Transverse colon (tissue), 4 donors: ENCODE data around the gene SMOC1. TPM values are rescaled to one million over a fixed set of nuclear protein-coding genes. Genes with fewer than 3 reads are reported as not detected.

ENCODE experiments used
- DNase-seq: peaks from one replicate; pipeline ENCODE4 v3.0.0-alpha.2; 2019
- H3K27ac ChIP-seq, 4 donors: fragments of 200-600 bp; sonication (generic); 2 replicates each; pipeline ENCODE4 v1.5.1; 2016 to 2018; ENCODE audit warnings: inconsistent platforms in 4 of 4
- H3K27me3 ChIP-seq: fragments of 200-600 bp; sonication (generic); 2 replicates; pipeline ENCODE4 v1.5.1; 2017; ENCODE audit warnings: inconsistent platforms
- H3K36me3 ChIP-seq, 4 donors: fragments of 200-600 bp; sonication (generic); 2 replicates each; pipeline ENCODE4 v1.5.1; 2017 to 2019; ENCODE audit warnings: inconsistent platforms in 4 of 4
- H3K4me1 ChIP-seq, 4 donors: fragments of 200-600 bp; sonication (generic); 2 replicates each; pipeline ENCODE4 v1.5.1; 2017 to 2020; ENCODE audit warnings: inconsistent platforms in 4 of 4
- H3K4me3 ChIP-seq, 4 donors: fragments of 200-600 bp; sonication (generic); 1 replicate in 1 of 4; 2 replicates in 3 of 4; pipeline versions ENCODE4 v1.5.1 to v1.6.1; 2017 to 2019; ENCODE audit warnings: inconsistent platforms in 4 of 4
- H3K9me3 ChIP-seq, 2 donors: fragments of 200-600 bp; sonication (generic); 2 replicates each; pipeline ENCODE4 v1.5.1; 2017 to 2019; ENCODE audit warnings: inconsistent platforms in 2 of 2
- EP300 ChIP-seq: sonication (generic); formaldehyde crosslinking; IDR thresholded peaks from one replicate; pipeline ENCODE4 v1.6.1; 2017; ENCODE audit warnings: antibody characterized with exemption, low read depth
- POLR2A ChIP-seq: fragments of 450-650 bp; IDR thresholded peaks from one replicate; pipeline ENCODE4 v1.6.1; 2016; ENCODE audit warnings: antibody characterized with exemption, mild to moderate bottlenecking, moderate library complexity
- POLR2AphosphoS5 ChIP-seq, 3 donors: sonication (generic); formaldehyde crosslinking; IDR thresholded peaks; one replicate each; pipeline ENCODE4 v1.6.1; 2016; ENCODE audit warnings: antibody characterized with exemption in 3 of 3
- WGBS, 2 donors: methylation state at CpG; one replicate each; pipeline ENCODE4 v1.1.5; 2018; ENCODE audit warnings: low coverage in 1 of 2; 5-methylcytosine and 5-hydroxymethylcytosine counted together
- in situ Hi-C, 4 donors: fragments of 200-750 bp; cut with MboI; loops; one replicate each; pipeline versions ENCODE4 v1.15.0 to v1.15.1; 2017; ENCODE audit warnings: low sequenced_read_pairs in 3 of 4, low pct_ligation_motif_present in 1 of 4, low pct_unique_long_range_greater_than_20kb in 1 of 4
- intact Hi-C: fragments of 100-400 bp; cut with DNase I; formaldehyde crosslinking; loops from one replicate; pipeline ENCODE4 v1.15.1; 2023; ENCODE audit warnings: low total_unique reads
- total RNA-seq, 4 donors: library from RNA; depleted of rRNA; stranded (reverse); fragments of >200 nt; gene quantifications; one replicate each; pipeline ENCODE4 v1.1.0, GENCODE V29; 2016
- TF ChIP-seq, protein P1 (sequence below), 5 experiments: fragments of 200-600 bp in 3 of 5; fragments of 450-650 bp in 2 of 5; sonication (generic) in 3 of 5; IDR thresholded peaks; 1 replicate in 2 of 5; 2 replicates in 3 of 5; pipeline ENCODE4 v1.5.1; 2016 to 2017; ENCODE audit warnings: antibody characterized with exemption in 5 of 5, inconsistent platforms in 3 of 5, mild to moderate bottlenecking in 2 of 5, moderate library complexity in 1 of 5

SMOC1 gene
- total RNA-seq, 4 donors from 2014 or later = 0.82 to 1.3 TPM; not detected in 2

DNA sequence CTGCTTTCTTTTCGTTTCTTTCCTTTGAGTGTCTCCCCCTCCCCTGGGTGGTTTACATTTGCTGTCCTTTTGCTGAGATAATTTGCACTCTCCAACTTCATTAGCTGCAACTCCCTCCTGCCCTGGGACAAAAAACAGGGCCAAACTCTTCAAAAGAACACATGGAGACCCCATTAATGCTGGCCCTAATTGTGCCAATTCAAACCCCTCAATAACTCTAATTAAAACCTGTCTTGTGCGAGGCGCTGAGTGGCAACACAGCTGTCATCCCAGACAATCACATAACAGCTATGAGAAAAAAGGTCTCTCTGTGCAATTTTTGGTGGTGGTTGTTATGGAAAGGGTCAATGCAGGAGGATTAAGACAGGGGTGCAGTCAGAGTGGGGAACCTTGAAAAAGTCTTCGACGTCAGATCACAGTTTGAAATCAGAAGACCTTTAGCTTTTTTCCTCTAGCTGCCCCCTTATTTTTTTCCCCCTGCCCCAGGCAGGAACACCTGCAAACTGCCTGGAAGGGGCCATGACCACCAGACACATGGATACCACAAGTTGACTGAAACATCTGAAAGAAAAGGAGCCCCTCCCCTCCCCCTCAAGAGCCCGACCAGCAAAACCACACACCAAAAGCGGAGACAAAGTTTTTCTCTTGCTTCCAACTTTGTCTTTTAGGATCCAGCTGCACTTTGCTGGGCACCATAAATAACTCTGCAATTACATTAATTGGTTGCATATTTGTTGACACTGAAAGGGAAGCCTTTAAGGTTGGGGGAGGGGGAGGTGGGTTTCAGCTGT lies 26.5 kb upstream of the SMOC1 start:
- Histone ChIP-seq H3K27ac (no peak overlapping the region), H3K36me3 (no peaks in the 10 kb centered on the region), H3K4me3 (no peak overlapping the region), H3K4me1 (peaks cover 0 to 4% (median 0%) of the 10 kb centered on the region in 4 donors), H3K27me3 (no peaks in the 10 kb centered on the region), H3K9me3 (no peaks in the 10 kb centered on the region)
- WGBS, 2 donors = 72 to 81% methylated on average over 7 of the region's 7 CpGs
- in situ Hi-C loops = no loop called here
- TF ChIP-seq EP300 (no peak), POLR2A (no peak), POLR2AphosphoS5 (IDR thresholded peaks at IDR 0.05) (no peak)
- TF ChIP-seq, protein P1, sequence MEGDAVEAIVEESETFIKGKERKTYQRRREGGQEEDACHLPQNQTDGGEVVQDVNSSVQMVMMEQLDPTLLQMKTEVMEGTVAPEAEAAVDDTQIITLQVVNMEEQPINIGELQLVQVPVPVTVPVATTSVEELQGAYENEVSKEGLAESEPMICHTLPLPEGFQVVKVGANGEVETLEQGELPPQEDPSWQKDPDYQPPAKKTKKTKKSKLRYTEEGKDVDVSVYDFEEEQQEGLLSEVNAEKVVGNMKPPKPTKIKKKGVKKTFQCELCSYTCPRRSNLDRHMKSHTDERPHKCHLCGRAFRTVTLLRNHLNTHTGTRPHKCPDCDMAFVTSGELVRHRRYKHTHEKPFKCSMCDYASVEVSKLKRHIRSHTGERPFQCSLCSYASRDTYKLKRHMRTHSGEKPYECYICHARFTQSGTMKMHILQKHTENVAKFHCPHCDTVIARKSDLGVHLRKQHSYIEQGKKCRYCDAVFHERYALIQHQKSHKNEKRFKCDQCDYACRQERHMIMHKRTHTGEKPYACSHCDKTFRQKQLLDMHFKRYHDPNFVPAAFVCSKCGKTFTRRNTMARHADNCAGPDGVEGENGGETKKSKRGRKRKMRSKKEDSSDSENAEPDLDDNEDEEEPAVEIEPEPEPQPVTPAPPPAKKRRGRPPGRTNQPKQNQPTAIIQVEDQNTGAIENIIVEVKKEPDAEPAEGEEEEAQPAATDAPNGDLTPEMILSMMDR (IDR thresholded peaks at IDR 0.05) = no peak
- intact Hi-C loops = no loop called here
- no peak for DNase-seq

DNA sequence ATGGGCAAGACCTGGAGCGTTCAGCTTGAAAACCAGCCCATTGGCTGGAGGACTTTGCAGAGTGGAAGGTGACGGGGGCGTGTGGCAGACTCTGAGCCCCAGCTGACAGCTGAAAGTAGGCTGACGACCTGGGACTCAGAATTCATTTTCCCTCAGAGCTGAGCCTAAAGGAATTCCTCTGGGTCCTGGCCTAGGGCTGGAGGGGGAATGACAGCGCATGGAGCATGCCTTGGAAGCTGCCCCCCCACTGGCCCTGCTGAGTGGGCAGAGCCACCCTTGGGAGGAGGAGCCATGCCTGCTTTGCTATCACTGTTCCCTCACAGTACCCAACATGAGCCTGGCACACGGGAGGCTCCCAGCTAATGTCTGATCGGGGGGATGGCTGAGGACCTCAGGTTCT lies 25.4 kb upstream of the SMOC1 start:
- intact Hi-C loops = no loop called here
- no peaks in the 10 kb centered on the region for H3K9me3 ChIP-seq
- peaks cover 0 to 4% (median 0%) of the 10 kb centered on the region in 4 donors for H3K4me1 ChIP-seq
- H3K36me3 ChIP-seq = no peaks in the 10 kb centered on the region
- DNase-seq = no peak
- TF ChIP-seq EP300 (no peak), POLR2A (no peak), POLR2AphosphoS5 (IDR thresholded peaks at IDR 0.05) (no peak)
- TF ChIP-seq, protein P1 (IDR thresholded peaks at IDR 0.05) = no peak
- no peaks in the 10 kb centered on the region for H3K27me3 ChIP-seq
- WGBS, 2 donors = 84% methylated on average over 7 of the region's 7 CpGs; no CpG with 5 or more reads in 1 of the 2 donors
- H3K27ac ChIP-seq = no peak overlapping the region
- no peak overlapping the region for H3K4me3 ChIP-seq
- in situ Hi-C loops = no loop called here

DNA sequence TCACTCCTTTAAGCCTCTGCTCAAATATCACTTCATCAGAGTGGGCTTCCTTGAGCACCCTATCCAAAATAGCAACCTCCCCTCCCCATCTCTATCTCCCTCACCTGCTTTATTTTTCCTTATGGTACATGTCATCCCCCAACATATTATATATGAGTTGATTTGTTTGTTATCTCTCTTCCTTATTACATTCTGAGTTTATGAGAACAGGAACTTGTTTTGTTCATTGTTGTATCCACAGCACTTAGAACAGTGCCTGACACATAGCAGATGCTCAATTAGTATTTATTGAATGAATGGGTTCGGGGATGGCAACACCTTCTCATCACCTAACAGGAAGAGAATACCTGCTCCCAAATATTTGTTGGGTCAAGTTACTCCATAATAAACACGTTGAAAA lies 24.6 kb upstream of the SMOC1 start:
- H3K9me3 ChIP-seq = no peaks in the 10 kb centered on the region
- peaks cover 0 to 4% (median 0%) of the 10 kb centered on the region in 4 donors for H3K4me1 ChIP-seq
- TF ChIP-seq EP300 = no peak
- no peak for TF ChIP-seq POLR2AphosphoS5 (IDR thresholded peaks at IDR 0.05)
- TF ChIP-seq, protein P1 (IDR thresholded peaks at IDR 0.05) = no peak
- TF ChIP-seq POLR2A = no peak
- H3K4me3 ChIP-seq = no peak overlapping the region
- H3K27me3 ChIP-seq = no peaks in the 10 kb centered on the region
- WGBS, 2 donors = 35 to 39% methylated on average over 2 of the region's 2 CpGs
- intact Hi-C loops = no loop called here
- DNase-seq = no peak
- in situ Hi-C loops = no loop called here
- H3K27ac ChIP-seq = no peak overlapping the region
- no peaks in the 10 kb centered on the region for H3K36me3 ChIP-seq

DNA sequence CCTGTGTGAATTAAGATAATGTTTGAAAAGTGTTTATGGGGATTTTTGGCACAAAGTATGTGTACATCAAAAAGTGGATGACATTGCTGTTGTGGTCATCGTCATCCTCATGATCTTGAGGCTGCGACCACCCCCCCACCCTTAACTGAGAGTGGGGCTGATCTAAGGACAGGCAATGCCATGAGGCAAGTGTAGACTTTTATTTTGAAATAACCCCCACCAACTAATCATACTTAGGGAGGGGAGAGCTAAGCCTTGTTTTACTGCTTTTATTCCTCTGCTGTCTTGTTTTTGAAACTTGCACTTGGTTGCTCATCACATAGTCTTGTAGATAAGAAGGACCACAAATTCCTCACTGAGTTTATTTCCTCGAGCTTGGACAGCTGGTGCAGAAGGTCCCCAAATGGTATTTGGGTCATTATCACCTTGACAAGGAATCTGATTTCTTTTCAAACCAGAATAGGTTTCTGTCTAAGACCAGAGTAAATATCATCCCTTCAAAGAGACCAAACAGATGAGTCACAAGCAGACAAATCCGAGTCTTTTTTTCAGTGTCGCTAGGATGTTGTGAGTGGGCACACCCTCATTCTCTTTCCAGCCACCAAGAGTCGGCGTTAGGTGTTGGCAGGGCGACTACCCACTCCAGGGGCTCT lies 23.9 kb upstream of the SMOC1 start:
- Histone ChIP-seq H3K27ac (no peak overlapping the region), H3K4me1 (peaks cover 0 to 4% (median 0%) of the 10 kb centered on the region in 4 donors), H3K4me3 (no peak overlapping the region), H3K27me3 (no peaks in the 10 kb centered on the region), H3K9me3 (no peaks in the 10 kb centered on the region), H3K36me3 (no peaks in the 10 kb centered on the region)
- DNase-seq = no peak
- TF ChIP-seq POLR2A = no peak
- no peak for TF ChIP-seq EP300
- no peak for TF ChIP-seq POLR2AphosphoS5 (IDR thresholded peaks at IDR 0.05)
- TF ChIP-seq, protein P1 (IDR thresholded peaks at IDR 0.05) = no peak
- 29 to 51% methylated on average over 3 to 8 of the region's 8 CpGs for WGBS, 2 donors
- in situ Hi-C loops (no loop called here), intact Hi-C loops (no loop called here)
